Suppressor macrophage treated with lipopolysaccharide for 4 hours (primary cell): ENCODE results near the gene CCNI.
"Not testable (repeated sequence)": the region's sequence is repeated elsewhere in the genome, so short reads cannot be mapped to it uniquely, and the experiment has no call there.

Source experiments
- DNase-seq: peaks from one replicate; pipeline ENCODE4 v3.0.0-alpha.2; 2020

CCNI gene

DNA sequence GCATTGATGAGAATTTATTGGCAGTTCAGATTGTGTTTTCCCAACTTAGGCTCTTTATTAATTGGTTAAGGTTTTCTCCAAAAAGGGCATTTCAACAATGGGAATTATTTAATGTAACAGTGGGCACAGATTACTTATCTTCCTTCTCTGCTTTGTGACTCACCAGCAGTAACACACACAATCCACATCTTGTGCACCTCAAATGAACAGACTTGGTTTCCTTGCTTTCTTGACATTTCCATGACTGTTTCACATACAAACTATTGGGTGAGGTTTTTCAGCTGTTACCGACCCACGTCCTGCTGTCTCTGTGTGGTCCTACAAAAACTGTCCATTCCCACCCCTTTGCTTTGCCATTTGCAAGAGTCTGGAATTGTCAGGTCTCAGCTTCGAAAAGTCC lies 38.1 kb downstream of the CCNI start:
- no peak for DNase-seq

DNA sequence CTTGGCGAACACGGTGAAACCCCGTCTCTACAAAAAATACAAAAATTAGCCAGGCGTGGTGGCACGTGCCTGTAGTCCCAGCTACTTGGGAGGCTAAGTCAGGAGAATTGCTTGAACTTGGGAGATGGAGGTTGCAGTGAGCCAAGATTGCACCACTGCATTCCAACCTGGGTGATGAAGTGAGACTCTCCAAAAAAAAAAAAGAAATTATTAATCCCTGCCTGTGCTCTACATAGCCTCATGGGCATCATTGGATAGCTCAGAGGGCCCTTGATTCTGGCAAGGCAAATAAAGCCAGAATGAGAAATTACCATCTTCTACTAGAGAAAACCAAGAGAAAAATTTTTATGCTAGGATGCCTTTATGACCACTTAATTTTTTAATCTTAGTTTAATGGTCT lies 38.6 kb downstream of the CCNI start:
- DNase-seq: not testable (repeated sequence)

DNA sequence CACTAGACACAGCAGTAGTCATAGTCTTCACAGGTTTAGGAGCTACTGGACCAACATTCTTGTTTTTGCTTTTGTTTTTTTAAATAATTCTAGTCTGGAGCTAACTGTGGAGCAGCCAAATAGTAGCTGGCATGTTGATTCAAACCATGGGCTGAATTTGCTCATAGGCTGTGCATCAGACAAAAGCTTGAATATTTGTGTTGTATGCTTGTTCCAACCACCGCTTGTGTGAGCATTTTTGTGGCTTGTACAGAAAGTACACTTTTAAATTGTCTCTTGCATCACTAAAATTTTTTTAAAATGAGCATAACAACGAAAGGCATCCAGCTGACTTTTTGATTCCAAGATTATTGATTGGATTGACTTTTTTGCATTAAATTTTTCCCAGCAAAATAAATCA lies 39.6 kb downstream of the CCNI start:
- DNase-seq: no peak

DNA sequence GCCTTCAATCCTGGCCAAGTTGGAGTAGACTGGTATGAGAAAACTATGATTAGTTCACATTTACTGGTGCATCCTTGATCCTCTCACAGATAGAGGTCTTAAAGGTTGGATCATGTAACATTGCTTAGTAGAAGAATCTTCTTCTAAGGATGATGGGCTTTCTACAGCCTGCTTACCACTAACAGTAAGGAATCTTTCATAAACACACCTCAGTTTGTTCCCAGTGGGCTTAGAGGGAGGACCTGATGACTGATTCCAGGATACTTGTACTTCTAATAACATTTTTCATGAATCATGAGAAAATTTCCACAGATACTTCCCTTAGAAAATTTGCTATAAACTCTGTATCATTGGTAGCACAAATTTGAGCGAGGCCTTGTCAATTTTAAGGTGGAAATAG lies 40.6 kb downstream of the CCNI start:
- DNase-seq: no peak

DNA sequence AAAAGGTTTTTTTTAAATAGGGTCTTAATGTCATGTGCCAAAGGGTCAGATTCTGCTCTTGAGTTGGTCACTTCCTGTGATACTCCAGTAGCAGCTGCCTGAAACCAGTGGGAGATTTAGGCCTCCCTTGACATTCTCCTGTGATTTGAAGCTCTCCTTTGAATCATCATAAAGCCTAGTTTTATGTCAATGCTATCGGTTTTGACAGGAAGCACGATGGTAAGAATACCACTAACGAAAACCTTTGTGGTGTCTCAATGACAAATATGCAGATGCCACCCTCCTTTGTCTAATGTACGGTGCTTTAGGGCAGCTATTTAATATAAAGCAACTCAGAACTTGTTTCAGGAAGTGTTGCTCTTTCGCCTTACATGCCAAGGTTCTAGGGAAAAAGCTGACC lies 44.2 kb downstream of the CCNI start:
- no peak for DNase-seq

DNA sequence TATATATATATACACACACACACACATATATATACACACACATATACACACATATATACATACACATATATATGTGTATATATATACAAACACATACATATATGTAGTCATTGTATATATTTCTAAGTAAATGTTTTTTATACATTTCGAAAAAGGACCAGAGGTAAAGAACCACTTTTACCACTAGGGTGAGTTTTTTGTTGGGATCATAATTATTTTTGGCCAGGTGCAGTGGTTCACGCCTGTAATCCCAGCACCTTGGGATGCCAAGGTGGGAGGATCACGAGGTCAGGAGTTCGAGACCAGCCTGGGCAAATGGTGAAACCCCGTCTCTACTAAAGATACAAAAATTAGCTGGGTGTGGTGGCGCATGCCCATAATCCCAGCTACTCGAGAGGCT lies 46.0 kb downstream of the CCNI start:
- DNase-seq: not testable (repeated sequence)

DNA sequence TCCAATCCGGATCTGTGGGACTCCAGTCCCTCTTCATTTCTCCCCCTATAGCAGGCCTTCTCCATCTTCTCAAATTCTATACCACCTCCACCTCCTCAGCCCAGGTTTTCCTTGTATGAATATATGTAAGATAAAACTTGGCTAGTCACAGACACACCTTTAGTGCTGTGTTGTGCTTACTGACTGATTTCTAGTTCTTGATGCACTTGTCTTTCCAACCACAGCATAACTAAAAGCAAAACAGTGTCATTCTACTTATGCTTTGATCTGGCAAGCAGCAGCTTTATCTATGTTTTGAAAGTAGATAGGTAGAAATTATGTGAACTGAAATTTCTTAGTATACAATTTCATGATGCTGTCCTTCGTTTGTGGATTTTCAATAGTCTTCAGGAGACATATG lies 47.5 kb downstream of the CCNI start:
- no peak for DNase-seq

DNA sequence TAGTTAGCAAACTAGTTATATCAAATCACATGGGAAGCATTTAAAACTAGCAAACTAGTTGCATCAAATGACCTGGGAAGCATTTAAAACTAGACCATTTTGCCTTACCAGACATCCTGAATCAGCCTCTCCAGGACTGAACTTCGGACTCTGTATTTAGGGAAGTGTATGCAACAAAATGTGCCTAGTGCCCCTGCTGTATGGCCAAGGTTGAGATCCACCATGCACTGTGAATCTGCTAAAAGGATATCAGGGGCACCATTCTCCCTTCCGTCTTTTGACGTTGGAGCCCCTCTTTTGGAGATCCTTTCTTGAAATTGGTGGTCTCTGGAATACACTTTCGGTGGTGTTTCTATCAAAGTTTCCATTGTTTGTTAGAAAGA lies 49.5 kb downstream of the CCNI start:
- DNase-seq: no peak

DNA sequence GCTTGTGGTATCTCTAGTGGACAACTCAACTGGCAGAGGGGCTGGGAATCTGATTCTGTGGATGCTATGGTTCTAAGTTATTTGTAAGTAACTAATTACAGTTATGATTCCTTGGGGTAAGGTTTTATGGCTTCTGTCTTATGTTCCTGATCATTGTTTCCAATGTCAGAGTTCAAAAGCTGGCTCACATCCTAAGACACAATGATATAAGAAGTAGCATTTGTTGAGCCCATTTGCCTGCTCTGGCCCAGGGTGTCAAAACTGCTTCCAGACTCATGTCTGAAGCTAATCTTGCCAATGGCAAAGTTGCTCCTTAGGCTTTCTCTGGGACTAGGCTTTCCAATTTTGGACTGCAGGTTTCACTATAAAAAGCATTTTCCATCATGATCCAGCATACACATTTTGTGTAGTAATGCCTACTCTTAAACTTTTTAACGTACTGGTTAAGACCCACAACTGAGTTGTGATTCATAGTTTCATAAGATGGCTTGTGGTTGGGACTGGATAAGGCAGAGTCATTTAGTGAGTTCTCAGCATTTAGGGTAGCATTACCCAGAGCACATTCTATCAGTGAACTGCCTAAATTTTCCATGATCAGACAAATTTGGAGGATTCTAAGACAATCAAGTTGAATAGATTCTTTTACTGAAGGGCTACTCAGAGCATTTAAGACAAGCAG lies 50.0 kb downstream of the CCNI start:
- DNase-seq: no peak

DNA sequence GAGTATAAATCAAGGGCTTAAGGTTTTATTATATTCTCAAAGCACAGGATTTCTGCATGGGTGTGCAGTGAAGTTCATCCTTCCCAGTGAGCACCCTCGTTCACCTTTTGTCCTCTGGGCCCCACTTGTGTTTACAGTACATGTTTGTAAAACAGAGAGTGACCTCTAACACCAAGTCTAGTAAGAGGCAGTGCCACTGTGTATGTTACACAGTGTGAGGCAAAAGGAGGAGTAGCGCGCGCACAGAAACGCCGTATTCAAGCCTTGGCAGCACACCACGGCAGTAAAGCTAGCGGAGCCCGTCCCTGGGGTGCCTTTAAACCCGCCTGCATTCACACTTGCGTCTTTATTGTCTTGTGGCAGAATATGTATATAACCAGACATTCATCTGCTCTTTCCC lies 51.9 kb downstream of the CCNI start:
- DNase-seq: no peak

DNA sequence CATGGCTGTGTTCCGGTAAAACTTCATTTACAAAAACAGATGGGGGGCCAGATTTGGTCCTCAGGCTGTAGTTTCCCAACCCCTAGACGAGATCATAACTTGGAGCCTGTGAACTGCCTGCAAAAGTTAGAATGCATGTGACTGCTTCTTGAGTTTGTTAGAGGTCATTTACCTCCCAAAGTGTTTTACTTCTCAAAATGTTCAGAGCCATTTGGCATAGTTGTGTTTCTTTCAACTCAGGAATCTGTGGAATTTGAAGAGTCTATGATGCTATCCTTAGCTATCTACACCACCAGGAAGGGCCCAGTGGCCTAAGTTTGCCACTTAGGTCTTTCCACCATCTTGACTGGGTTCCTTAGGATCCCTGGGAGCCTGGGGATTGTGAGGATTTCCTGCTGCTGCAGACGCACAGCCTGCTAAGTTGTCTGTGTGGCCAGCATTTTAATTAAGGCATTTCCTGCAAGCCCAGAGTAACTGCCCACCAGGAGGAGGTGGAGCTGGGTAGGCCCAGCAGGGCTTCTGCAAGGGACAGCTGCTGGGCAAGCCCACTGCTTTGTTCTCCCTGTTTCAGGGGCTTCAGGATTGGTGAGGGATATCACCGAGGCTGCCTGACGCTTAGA lies 53.1 kb downstream of the CCNI start:
- no peak for DNase-seq

DNA sequence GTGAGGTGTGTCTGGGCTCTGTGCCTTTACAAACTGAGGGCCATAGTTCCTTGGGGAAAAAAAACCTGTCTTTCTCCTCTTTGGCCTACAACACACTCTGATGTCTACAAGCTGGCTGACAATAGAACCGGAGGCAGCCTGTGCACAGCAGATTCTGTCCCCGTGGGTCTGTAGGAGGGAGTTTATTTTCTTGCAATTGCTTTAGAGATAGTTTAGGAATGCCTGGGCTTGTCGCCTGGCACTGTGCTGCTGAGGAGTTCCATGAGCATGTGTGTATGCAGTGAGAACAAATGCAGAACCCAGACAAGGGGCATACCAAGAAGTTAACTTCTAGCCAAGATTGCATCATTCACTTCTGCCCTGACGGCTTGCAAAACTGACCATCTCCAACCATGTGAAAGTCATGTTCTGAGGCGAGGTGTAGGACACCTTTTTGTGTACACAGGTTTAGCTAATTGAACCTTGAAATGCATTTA lies 54.1 kb downstream of the CCNI start:
- no peak for DNase-seq

DNA sequence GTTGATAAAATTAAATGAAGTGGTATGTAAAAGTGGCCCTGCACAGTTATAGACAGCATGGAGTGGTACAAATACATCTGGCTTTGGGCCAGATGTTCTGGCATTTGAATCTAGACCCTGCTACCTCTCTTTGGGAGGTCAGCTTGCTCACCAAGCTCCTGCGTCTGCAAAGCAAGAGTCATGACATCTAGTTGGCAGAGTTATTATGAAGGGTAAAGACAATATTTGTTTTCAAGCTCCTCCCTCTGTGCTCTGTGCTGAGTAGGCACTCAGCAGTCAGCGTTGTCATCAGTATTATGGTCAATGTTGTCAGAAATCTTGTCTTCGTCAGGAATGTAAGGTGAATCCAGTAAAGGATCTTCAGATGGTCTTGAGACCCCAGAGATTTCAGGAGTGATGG lies 55.8 kb downstream of the CCNI start:
- DNase-seq: no peak

DNA sequence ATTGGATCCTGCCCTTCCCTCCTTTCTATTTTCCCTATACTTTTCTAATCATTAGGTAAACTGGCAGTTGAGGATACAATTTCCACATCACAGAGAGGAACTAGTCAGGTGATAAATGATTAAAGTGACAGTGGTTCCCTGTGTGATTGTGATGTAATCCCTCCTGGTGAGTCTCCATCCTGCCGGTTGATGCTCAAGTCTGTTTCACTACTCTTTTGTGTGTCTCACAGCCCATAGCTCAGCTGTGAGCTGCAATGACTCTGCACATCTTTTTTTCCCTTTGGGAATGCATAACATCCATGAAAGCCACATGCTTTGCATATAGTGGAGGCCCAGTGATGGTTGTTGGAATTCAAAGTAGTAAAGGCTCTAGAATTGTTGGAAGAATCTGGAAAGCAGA lies 60.4 kb downstream of the CCNI start:
- DNase-seq: peak; percentile 36

DNA sequence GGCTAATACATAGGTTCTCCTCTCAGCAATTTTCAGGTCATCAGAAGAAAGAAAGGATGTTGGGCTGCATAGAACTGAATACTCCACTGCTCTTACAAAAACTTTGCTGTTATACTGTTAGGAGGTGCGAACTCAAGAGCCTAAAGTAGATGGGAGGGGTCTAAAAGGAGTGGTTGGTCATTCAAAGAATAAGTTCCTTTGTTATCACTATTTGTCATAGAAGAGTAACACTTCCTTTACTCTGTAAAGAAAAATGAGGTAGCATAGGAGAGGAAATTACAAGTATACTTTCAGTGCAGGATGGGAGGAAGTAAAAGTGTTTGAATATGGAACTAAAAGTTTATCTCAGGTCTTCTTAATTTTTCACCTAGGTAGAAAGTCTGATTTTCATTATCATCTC lies 61.5 kb downstream of the CCNI start:
- no peak for DNase-seq

DNA sequence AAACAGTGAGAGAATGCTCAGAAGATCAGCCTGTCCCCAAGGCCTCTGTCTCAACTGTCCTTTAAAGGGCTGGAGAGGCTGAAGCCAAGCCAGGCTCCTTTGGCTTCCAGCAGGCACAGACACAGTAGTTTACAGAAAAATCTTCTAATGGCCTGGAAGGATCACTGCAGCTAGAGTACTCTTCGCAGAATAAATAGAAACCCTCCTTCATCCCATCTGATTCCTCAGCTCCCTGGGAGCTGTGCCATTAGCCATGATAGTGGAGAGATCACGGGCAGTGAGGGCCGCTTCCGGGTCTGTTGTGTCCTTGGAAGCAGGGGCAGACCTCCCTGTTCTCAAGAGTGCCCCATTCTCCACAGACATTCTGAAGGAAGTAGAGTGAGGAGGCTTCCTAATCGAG lies 63.1 kb downstream of the CCNI start:
- no peak for DNase-seq

DNA sequence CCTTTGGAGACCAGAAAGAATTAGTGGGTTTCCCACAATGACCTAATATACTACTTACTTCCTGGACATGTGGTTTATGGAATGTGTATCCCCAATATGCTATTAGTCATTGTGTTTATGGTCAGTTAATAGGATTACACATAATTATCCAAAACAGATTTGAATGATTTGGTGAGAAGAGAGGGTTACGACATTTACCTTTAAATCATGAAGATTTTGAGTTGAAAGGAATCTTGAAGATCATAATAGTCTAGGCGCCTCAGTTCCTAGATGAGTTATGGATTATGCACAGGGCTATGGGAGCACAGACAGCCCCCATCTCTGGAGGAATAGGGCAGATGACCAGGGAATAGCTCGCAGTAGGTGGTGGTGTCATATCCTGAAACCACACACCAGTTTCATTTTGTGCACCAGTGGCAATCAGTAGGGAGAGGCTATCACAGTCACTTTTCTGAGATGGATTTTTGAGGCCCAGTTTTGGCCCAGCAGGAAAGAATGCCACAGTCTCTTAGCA lies 64.9 kb downstream of the CCNI start:
- DNase-seq: no peak

DNA sequence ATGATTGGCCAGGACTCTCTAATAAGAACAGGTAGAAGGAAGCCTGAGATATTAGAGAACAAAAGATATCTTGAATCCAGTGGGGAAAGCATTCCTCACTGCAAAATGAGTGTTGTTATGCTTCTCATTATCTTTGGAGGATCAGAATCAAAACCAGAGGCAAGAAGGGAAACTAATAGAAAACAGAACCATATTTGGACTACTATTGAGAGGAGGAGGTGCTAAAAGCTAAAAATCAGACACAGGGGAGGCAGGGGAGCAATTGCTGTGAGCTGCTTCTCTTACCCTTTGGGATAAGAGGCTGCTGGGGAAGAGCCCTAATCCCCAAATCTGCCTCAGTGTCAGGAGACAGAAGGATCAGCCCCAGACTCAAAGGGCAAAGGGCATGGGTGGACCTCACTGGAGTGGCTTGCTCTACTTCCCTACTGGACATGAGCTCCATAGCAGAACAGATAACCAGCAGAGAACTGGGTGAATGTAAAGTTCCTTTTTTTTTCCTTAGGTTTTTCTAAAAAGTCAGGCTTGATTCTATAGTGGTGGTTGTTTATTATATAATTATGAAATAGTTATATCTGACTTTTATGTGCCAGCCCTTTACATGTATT lies 66.2 kb downstream of the CCNI start:
- DNase-seq: peak; percentile 29

DNA sequence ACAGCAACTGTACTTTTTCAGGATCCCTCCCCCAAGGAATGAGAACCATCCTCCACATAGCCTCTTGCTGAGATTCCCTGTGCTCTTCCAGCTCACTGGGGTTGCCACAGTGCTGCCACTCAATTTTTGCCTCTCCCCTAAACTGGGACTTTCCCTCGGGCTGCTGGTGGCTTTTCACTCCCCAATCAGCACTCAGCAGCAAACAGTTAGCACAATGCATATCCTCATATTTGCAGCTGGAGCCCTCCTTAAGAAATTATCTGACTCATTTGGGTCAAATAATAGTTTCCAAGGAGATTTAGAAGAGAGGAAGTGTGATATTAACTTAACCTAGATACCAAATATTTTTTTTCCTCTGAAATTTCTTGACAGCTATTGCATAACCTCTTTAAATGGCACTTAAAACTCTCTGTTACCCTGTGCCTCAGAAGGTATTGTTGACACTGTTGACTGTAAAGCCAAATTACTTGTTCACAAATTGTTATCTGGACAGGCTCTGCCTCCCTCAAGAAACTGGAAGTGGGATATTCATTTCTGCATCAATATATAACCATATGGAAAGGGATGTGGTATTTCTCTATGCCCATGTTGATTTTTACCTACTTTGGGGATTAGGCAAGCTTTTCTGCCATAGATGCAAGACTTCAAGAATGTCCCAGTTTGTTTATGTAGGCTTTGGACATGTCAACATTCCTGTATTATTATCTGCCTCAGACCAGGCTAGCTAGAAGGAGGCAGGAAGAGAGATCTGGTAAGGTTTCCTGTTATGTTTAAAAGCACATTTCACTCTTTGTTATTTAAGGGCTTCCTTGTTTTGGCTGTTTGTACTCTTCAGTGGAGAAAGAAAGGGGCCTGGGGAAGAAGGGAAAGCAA lies 68.2 kb downstream of the CCNI start:
- peak; percentile 89 for DNase-seq

DNA sequence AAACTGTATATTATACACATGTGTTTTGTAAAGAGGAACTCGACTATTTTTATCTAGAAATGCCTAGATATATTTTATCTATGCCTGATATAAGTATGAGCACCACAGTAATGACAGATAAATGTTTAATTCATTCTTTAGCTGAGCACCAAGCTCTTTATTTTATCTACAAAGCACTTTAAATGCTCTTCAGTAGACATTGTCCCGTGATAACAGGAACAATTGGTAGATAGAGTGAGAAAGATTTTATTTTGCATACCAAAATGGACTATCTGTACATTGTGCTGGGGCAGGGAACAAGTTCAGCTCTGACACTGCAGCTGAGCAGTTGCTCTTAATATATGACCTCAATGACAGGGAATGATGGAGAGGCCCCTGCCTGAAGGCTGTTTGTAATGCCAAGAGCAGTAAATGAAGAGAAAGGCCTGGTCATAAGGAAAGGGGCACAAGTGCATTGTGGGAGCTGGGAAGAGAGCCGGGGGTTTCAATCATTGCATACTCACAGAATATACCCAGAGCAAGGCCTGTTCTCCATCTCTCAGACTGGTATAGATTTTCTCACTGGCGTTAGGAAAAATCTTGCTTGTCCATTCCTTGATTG lies 68.9 kb downstream of the CCNI start:
- peak; percentile 29 for DNase-seq

DNA sequence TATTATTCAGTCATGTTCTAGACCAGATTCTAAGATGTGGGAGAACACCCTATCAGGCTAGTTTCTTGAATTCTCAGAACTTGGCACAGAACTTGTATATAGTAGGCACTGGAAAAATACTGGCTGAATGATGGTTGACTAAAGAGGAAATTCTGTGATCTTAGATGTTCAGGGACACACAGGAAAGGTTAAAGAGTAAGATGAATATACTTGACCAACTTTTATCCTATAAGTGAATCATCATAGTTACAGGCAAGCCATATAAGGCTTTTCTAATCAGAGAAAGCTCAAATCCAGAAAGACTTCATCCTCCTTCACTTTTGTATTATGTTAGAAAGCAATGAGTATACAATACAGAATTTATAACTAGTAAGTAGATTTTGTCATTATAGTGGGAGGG lies 72.4 kb downstream of the CCNI start:
- no peak for DNase-seq

DNA sequence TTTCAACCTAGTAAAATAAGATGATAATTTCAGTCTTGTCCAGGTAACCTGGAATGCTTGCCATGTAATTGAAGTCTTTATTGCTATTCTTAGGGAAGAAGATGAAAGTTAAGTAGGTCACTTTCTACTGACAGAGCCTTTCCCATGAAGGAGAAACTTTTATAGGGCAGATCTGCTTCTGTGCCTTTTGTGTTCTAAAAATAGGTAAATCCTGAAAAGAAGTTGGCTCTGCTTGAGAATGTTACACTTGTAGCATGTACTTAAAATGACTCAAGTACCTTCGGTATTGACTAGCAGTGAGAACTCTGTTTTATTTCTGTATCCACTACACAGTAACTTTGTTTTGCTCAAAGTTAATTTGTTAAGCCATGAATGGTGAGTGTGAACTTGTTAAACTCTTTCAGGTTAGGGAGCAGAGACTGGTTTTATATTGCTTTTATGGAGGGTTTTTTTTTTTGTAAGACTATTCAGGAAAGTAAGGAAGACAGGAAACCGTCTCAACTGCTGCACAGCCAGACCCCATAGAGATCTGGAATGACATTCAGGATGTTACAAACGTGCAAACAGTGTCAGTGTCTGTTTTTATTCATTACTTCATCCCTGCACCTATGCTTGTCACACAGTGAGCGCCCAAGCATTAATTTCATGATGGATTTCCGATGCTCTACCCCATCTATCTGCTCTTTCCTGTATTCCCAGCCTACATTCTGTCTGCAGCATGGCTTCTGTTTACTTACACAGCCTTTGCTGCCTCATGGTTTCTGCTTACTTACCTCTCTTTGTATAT lies 73.3 kb downstream of the CCNI start:
- no peak for DNase-seq
